D721Med (cell line): Measurements from ENCODE around the gene PPAN.

Experiments used
- DNase-seq: peaks from one replicate; pipeline ENCODE4 v3.0.0; 2011; ENCODE audit warnings: low spot score; ENCODE audit not compliant: insufficient read length
- FAIRE-seq: peaks from 2 replicates; lab custom pipeline; 2011; peaks lifted over from hg19 to GRCh38; lab: Jason Lieb, UNC
- TF ChIP-seq, protein P1 (sequence below): IDR thresholded peaks from 2 replicates; pipeline ENCODE4 v1.5.1; 2012; ENCODE audit warnings: mild to moderate bottlenecking, control low read depth; ENCODE audit not compliant: insufficient read depth; ENCODE audit errors: missing control alignments

Gene PPAN

DNA sequence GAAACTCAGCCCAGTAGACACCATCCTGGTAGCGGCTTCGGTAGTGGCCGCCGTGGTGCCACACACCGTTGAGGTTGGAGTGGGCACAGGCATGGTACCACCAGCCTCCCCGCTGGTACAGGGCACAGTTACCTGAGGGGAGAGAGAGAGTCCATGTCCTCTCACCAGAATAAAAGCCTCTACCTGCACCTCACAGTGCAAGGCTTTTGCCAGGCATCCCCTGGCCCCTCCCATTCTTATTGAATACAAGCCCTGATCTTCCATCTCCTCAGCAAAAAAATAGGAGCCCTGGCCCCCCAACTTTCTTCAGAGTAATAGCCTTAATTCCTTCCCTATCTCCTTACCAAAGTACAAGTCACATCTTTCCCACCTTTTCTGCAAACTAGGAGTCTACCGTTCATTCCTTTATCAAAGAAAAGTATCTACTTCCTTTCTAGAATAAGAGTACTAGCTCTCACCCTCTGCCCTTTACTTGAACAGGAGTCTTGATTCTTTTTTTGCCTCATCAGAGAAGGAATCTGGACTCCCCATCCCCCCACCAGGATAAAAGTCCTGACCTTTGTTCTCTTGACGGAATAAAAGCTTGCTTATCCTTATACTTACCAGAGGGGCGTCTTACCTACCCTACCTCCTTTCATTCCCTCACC, 13.4 kb upstream of the PPAN start:
- DNase-seq: no peak
- FAIRE-seq: no peak
- TF ChIP-seq, protein P1, sequence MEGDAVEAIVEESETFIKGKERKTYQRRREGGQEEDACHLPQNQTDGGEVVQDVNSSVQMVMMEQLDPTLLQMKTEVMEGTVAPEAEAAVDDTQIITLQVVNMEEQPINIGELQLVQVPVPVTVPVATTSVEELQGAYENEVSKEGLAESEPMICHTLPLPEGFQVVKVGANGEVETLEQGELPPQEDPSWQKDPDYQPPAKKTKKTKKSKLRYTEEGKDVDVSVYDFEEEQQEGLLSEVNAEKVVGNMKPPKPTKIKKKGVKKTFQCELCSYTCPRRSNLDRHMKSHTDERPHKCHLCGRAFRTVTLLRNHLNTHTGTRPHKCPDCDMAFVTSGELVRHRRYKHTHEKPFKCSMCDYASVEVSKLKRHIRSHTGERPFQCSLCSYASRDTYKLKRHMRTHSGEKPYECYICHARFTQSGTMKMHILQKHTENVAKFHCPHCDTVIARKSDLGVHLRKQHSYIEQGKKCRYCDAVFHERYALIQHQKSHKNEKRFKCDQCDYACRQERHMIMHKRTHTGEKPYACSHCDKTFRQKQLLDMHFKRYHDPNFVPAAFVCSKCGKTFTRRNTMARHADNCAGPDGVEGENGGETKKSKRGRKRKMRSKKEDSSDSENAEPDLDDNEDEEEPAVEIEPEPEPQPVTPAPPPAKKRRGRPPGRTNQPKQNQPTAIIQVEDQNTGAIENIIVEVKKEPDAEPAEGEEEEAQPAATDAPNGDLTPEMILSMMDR: no peak

DNA sequence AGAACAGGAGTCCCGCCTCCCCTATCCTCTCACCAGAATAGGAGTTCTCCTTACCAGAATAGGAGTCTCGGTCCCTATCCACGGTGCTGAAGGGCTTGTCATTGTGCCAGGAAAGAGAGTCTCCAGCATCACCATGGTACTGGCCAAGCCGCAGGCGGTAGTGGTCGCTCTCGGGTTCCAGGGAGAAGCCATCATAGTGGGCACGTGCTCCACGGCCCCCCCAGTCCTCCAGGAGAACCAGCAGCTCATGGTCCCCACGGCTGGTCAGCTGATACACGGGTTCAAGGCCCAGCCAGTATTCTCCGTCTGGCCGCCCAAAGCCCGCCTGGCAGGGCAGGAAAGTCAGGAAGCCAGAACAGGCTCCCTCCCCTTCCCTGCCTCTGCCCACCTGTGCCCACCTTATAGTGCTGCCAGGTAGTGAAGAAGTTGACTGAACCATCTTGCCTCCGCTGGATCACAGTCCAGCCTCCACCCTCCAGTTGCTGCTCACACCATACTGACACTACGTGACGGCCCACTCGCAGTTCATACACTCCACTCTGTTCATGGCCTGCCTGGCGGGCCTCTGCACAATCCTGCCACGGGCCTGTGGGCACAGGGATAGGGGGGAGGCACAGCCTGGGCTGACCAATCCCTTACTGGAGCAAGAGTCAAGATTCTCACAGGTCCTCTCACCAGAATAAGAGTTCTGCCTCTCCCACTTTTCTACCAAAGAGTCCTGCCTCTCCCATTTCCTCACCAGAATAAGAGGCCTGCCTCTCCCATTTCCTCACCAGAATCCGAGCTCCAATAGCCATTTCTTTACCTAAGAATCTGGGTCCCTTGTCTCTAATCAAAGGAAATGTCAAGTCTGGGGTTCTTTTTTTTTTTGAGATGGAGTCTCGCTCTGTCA, 12.6 kb upstream of the PPAN start:
- DNase-seq: peak; percentile 8
- TF ChIP-seq, protein P1: no peak
- FAIRE-seq: no peak

DNA sequence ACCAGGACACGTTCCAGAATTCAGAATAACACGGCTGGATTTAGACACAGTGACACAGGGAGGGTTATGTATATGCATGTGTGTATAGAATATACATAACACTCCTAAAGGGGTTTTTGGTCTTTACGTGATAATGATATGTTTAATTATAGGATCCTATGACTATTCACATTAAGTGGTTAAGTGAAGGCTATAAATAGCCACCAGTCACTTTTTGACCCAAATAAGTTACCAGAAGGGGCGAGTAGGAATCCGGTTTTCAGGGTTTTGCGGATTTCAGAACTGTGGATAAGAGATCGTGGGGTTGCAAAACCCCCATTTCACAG, 10.6 kb upstream of the PPAN start:
- TF ChIP-seq, protein P1: no peak
- no peak for DNase-seq
- FAIRE-seq: no peak

DNA sequence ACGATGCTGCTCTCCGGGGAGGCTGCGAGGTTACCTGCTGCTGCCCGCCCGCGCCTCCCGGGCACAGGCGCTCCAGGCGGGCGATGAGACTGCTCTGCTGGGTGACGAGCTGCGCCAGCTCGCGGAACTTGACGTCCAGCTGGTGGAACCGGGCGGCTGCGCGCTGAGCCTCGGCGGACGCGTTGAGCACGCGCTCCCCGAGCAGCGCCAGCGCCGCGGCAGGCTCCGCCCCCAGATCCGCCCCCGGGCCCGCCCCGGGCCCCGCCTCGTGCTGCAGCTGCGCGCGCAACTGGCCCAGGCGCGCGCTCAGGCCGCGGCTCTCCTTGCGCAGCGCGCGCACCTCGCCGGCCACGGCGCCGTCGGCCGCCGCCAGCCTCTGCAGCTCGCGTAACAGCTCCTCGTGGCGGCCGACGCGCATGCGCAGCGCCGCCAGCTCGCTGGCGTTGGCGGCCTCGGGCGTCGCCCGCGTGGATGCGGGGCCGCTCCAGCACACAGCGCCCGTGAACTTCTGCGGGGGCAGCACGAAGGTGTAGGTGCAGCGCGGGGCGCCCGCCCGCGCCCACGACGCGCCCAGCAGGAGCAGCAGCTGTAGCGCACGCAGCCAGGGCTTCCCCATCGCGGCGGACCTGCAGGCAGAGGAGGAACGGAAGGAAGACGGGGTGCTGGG, 10.1 kb upstream of the PPAN start:
- no peak for FAIRE-seq
- peak; percentile 94 for DNase-seq
- TF ChIP-seq, protein P1: no peak

DNA sequence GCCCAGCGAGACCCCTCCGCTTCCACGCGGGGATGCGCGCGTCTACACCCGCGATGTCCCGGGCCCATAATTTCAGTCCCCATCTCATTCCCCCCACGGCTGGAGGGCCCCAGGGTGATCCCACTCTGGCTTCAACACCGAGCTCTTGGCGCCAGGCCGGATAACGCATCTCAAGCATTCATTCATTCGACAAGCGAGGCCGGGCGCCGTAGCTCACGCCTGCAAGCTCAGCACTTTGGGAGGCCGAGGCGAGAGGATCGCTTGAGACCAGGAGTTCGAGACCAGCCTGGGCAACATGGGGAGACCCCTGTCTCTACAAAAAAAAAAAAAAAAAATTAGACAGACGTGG, 9.6 kb upstream of the PPAN start:
- no peak for FAIRE-seq
- no peak for DNase-seq
- TF ChIP-seq, protein P1: no peak

DNA sequence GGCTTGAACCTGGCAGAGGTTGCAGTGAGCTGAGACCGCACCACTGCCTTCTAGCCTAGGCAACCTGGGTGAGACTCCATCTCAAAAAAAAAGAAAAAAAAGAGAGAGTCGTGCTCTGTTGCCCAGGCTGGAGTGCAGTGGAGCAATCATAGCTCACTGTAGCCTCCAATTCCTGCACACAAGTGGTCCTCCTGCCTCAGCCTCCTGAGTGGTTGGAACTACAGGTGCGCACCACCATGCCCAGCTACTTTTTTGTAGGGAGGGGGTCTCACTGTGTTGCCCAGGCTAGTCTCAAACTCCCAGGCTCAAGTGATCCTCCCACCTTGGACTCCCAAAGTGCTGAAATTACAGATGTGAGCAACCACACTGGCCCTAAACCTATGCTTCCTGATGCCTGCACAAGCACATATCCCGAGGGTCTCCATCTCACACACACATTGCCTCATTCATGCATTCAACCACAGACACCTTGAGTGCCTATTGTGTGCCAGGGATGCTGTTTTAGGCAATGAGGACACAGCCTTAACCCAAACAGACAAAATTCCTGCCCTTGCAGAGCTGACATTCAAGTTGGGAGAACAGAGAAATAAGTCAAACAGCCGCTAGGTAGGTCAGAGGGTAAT, 5.9 kb upstream of the PPAN start:
- TF ChIP-seq, protein P1: no peak
- DNase-seq (no peak), FAIRE-seq (no peak)
